GM21526 (cell line): ENCODE measurements around the gene EVA1A.

Experiments
- ATAC-seq: cut with Tn5 transposase; IDR thresholded peaks from one replicate; pipeline ENCODE4 v1.9.1; 2021; ENCODE audit warnings: moderate library complexity; ENCODE audit not compliant: unreplicated experiment, low FRiP score

Gene EVA1A

DNA sequence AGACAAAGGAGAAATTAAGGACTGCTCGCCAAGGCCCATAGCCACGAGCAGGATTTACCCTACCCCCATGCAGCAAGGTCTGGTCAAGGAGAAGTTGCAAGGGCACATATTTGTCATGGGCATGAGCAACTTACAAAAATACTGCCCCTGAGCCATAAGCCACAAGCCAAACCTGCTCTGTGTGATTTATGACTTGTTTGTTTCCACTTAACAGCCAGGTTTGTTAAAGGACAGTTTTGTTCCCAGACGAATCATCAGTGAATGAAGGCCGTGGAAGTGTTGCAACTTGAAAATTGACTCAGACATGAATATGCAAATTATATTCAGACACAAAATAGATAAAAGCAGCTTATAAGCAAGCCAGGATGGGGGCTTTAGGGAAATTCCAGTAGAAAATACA lies 31.3 kb upstream of the EVA1A start:
- no peak for ATAC-seq

DNA sequence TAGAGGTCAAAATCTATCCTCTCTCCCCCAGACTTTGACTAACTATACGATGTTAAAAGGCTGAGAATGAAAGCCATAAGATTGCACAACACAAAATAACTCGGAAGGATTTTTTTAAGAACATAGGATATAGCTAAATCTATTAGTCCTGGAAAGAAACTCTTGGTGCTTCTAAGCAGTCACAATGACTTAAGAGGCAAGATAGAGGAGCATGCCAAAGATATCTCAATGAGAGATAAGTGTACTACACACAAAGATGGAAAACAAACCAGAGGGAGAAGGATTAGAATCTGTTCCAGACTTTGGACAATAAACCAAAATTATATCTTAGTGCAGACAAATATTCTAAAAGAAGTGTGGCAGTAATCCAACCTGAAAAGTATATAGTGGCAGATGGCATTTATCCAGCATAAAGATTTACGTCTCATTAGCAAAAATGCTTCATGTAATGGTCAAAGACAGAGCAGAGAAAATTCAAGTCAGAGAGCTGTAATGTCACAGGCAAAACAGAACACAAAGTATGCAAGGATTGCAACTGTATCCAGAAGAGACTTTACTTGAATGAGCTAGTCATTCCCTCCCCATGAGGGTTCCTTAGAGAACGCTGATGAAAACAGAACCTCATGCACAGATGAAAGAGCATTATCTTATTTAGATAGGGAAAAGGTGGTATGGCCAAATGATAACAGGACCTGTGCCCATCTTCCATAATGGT lies 28.8 kb upstream of the EVA1A start:
- no peak for ATAC-seq

DNA sequence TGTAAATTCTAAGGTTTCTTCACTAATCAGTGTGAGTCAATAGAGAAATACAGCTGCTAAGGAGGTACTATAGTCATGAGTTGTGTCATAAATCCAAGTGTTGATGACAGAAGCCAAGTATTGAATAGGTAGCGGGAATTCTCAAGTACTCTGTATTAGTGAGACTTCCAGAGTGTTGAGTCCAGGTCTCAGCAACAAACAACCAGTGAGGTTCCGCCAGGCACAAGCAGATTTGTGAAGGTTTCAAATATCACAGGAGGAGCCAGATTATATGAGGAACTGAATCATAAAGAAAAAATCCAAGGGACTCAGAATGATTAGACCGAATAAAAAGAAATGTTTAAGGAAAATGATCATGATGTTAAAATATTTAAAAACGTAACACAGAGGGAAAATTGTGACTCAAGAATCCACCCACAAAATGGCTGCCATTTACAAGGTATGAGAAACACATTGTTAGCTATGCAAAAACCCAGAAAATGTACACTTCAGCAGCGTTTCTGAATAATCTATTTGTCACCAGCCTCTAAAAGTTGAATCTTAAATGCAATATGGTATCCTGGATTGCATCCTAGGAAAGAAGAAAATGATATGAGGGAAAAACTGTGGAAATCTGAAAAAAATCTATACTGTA lies 27.3 kb upstream of the EVA1A start:
- no peak for ATAC-seq

DNA sequence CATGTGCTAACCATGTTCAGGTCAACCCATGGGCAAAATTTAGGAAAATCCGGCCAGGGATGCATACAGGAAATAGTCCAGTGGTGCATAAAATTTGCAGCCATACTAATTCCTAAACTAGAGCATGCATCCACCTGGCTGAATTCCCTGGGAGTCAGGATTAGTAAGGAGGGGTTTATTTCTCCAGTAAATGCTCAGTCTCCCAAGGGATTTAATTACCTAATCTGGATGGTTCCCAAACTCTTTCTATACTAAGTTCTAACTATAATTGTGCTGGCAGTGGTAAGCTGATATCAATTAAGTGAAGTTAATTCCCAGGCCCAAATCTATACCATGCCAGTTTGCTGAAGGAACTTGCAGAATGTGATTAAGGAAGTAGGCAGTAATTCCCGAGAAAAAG lies 26.2 kb upstream of the EVA1A start:
- no peak for ATAC-seq

DNA sequence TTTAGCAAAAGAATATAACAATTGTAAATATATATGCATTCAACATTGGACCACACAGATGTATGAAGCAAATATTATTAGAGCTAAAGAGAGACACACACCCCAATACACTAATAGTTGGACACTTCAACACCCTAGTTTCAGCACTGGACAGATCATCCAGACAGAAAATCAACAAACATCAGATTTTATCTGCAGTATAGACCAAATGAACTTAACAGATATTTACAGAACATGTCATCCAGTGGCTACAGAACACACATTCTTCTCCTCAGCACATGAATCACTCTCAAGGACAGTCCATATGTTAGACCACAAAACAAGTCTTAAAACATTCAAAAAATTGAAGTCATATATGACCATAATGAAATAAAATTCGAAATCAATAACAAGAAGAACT lies 22.1 kb upstream of the EVA1A start:
- no peak for ATAC-seq

DNA sequence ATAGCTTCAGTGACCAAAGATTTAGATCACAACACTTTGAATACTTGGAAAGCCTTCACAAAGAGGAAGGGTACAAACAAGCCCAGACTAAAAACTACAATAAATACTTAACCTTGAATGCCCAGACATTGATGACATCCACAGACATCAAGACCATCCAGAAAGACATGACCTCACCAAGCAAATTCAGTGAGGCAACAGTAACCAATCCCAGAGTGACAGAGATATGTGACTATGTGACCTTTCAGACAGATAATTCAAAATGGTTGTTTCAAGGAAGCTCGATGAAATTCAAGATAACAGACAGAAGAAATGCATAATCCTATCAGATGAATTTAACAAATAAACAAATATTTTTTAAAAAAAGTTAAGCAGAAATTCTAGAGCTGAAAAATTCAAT lies 19.9 kb upstream of the EVA1A start:
- ATAC-seq = no peak

DNA sequence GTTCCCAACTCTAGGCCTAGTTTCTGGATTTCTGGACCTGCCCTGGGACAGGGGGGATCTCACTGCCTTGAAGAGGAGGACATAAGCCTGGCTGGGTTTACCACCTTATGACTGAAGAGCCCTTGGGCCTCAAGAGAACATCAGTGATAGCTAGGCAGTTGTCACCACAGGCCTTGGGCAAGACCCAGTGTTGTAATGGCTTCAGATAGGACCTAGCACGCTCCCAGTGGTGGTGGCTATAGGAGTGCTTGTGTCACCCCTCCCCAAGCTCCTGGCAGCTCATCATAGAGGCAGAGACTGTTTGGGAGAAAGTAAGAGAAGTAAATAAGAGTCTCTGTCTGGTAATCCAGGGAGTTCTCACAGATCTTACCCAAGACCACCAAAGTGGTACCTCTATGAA lies 19.4 kb upstream of the EVA1A start:
- ATAC-seq = no peak

DNA sequence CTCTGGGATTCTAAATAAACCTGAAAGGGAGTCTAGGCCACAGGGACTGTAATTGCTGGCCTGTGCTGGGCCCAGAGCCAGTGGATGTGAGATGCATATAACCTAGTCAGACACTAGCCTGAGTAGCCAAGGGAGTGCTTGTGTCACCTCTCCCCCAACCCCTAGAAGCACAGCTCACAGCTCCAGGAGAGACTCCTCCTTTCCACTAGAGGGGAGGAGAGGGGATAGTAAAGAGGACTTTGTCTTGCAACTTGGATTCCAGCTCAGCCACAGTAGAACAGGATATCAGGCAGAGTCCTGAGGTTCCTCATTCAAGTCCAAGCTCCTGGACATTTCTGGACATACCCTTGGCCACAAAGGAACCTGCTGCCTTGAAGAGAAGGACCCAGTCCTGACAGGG lies 18.4 kb upstream of the EVA1A start:
- ATAC-seq = no peak

DNA sequence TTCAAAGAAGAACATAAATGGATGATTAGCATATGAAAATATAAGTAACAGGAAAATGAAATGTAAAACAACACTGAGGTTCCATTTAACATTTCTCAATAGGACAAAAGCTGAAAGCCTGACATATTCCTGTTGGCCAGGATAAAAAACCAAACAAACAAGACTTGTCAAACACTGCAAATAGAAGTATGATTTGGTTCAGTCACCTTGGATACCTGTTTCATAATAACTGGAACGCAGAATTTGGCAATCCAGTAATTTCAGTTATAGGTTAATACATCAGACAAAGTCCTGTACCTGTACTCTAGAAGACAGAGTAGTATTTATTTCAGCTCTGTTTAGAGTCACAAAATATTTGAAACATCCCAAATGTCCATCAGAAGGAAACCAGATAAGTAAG lies 16.5 kb upstream of the EVA1A start:
- no peak for ATAC-seq

DNA sequence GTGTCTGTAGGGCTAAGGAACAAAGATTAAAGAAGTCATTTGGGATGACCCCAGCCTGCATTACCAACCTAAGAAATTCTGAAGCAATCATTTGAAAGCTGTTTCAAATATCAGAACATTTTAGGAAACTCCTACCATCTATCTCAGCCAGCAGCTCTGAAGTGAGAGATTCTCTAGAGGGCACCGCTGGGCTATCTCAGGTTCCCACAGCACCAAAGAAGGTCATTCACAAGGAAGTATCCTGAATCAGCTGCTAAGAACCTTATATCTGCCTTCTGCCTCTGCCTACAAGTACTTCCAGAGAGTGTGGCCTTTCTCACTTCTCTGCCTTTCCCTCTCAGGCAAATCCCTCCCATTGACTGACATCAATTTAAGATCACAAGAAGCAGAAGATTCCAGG lies 13.4 kb upstream of the EVA1A start:
- ATAC-seq = no peak

DNA sequence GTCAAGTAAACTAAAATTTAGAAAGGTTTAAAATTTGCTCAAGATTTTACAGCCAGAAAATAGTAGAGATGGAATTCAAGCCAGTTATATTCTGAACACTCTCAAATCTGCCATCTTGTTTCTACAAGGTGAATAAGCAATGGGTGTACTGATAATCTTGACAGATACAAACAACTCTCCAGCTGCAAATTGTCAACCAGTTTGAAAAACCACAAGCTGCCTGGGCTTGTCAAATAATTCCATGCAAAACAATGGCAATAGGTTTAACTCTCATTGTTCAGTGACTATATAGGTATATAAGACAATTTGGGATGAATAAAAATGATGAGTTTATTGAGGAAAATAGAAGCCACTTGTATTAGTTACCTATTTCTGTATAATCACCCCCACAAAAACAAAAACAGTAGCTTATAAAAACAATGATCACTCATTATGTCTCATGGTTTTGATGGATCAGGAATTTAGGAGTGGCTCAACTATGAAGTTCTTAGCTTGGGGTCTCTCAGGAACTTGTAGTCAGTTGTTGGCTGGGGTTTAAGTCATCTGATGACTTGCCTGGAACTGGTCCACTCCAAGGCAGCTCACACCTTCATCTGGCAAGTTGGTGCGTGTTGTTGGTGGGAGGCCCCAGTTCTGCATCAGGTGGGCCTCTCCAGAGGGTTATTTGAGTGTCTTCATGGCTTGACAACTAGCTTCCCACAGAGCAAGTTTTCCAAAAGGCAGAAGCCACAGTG lies 12.6 kb upstream of the EVA1A start:
- no peak for ATAC-seq

DNA sequence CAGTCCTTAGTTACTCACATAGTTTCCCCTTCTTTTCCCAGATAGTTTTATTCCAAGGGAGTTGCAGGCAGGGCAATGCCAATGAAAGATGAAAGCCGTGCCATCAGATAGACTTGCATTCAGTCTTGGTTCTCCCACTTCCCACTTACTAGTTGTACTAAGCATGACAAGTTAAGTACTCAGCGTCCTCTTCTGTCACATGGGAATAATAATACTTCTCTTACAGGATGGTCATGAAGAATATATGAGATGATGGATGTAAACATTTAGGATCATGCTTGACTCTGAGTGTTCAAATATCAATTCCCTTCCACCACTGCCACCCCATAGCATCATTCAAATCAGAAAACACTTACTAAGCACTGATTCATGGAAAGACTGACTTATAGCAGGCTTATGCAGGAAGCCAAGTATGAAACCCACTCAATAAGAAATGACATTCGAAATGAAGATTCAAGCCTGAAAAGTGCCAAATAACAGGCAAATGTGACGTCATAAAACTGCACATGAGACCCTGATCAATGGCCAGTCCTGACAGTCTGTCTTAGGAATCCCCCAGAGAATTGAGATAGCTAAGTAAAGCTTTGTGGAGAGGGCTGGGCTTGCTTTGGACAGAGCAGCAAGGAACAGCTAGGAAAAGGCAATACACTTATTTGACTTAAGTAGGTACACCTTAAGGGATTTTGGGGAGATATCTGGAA lies 11.1 kb upstream of the EVA1A start:
- no peak for ATAC-seq

DNA sequence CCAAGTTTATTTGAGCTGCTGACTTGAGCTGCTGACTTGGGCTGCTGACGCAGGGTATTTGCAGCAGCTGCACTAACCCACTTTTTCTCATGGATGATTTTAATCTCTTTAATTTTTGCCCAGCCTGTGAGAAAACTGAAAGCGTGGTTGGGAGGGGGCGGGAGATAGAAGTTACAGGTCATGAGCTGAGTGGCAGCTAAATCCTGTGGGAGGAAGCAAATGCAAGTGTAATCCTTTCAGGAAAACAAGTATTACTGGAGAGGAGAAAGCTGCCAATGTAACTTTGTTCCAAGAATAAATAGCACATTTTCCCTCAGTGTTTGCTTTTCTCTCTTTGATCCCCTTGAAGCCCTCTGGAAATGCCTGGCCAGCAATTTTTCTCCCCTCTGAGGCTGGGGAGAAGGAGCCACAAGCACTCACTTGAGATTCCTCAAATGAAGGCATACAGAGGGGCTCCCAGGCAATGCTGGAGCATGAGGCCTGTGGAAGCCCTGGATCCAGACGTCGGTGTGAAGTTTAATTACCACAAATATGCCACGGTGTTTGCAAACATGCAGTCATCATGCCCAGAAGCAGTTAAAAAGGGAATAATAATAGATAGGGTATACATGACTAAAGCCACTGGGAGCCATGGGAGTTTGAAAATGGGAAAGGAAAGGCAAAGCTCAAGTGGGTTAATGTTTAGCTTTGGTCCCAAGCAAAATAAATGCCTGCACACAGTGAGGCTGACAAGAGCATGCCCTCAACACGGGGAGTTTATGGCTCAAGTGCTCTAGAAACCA lies 10.4 kb upstream of the EVA1A start:
- no peak for ATAC-seq

DNA sequence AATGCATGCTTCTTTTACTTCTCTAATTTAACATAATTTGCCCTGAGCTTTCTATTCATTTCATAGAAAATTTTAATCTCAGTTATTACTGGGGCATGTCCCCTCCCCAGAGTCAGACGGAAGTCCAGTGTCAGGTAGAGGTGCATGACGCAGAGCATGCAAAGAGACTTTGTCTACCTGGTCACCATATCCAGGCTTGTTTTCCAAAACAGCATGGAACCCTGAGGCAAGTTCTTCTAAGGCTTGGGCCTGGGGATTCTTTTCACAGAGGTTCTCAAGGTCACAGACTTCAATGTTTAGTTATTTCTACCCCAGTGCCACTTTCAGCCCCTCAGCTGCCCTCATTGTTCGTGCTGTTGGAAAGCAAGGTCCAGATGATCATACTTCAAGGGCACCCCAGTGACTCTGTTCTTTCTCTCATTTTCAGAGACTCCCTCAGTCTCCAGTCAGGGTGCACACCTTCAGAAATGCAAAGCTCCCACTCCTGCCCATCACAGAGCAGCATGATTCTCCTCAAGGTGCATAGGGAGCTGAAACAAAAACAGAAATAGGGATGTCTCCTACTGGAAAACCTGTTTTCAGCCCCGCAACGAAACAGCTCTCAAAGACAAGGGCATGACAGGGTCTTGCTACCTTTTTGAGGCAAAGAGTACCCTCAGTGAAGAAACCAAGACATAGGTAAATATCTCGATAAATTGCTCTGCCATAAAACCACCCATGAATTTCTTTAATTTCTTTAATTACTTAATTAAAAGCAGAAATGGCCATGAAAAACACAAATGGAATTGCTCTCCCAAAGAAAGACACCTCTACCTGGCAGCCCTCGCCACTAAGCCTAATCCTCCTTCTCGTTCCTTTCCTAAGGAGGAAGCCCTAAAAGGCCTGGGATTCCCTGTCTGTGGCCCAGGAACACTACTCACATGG lies 9.5 kb upstream of the EVA1A start:
- ATAC-seq = no peak

DNA sequence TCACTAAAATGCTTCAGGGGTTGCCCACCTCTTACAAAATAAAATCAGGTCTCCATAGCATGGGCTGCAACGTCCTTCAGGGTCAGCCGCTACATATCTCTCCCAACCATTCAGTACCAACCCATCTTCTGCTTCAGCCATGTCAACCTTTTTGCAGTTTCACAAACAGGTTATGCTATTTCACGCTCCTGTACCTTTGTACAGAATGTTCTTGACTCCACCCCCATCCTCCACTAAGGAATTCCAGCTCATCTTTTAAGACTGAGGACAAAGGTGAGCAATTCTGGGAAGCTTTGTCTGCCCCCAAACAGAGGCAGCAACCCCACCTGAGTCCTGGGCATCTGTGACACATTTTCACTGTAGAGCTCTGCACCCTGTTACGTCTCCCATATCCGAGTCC lies 8.8 kb upstream of the EVA1A start:
- ATAC-seq = no peak

DNA sequence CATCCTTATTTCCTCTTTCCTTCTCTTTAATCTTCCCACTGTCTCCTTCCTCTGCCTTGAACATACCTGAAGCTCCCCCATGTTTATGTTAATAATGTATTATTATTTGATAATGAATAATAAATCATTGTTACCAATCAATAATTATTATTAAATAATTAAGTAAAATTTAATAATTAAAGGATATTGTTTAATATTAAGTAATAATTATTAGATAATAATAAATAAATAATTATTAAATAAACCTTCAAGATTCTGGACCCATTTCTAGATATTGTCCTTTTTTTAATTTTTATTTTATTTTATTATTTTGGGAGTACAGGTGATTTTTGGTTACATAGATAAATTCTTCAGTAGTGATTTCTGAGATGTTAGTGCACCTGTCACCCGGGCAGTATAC lies 7.4 kb upstream of the EVA1A start:
- ATAC-seq = no peak

DNA sequence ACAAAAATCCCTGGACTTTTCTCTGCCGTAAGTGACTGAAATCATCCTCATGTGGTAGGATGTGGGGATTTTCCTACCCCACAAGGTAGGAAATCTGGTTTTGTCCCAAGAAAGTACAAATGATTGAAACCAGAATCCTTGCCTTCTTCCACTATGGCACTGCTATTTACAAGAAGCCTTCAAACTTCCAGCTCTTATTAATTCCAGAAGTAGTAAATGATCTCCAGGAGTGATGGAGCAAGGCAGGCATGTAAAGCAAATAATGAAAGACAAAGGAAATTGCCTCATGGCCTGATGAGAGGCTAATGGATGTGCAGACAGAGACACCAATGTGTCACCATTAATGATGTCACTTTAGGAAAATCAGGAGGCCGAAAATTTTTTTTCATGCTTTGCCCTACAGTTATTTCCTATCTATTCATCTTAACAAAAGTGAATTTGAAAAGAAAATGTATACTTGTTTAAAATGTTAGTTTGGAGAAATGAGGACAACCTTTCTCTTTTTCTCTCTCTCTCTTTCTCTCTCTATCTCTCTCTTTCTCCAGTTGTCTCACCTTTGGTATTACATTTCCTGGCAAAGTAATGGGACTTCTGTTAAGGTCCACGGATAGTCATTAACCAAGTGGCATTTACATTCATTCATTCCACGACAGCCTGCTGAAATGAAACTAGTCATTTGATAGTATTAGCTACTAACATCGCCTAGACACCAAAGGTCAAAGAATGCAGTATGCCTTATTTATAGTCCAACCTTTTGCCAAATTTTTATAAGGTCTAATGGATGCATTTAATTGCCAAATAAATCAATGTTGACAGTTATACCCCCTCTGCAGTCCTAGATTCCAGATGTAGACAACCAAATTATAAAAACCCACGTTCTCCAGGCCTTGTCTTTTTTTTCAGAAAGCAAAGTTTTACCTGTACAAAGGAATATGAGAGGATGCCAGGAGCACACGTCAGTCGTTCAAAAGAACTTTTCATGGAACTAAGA lies 5.0 kb upstream of the EVA1A start:
- no peak for ATAC-seq

DNA sequence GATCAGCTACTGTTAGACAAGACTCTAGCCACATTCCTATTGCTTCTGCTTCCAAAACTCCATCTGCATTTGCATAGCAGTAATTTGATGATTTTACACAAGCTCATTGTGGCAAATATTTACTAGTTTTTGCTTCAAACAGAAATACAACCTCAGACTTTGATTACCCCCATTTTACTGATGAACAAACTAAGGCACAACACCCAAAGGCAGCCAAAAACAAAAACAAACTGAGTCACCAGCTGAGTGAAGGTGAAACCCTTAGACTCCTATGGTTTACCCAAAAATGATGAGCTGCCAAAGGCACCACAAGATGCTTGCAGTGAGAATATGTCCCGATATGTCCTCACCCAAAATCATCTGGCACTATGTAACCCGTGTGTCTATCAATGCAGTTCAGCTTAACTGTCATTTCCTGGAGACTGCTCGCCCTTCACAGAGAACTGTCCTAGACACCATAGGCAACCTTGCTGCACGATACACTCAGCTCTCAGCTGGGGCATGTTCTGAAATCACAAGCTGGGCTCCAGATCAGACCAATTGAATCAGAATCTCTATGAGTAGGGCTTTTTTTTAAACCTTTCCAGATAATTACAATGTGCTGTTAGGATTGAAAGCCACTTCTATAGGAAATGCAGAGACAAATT lies 4.1 kb upstream of the EVA1A start:
- ATAC-seq = no peak
